SK-N-SH treated with all-trans-retinoic acid at 6 μM for 48 hours (cell line): ENCODE measurements around the gene ULK1.

ENCODE experiments used
- ARNTL ChIP-seq: fragments of 450-650 bp; formaldehyde crosslinking; IDR thresholded peaks from 2 replicates; pipeline ENCODE4 v1.5.0; 2020; ENCODE audit warnings: low read depth, mild to moderate bottlenecking, moderate library complexity, borderline replicate concordance
- CSDC2 ChIP-seq: fragments of 250-450 bp; sonication (Bioruptor Pico); IDR thresholded peaks from 2 replicates; pipeline ENCODE4 v1.5.0; 2020; ENCODE audit warnings: mild to moderate bottlenecking, moderate library complexity
- ESRRG ChIP-seq: fragments of 250-450 bp; sonication (Bioruptor Pico); IDR thresholded peaks from 2 replicates; pipeline ENCODE4 v1.6.1; 2021; ENCODE audit warnings: mild to moderate bottlenecking
- GLIS3 ChIP-seq: fragments of 250-450 bp; sonication (Bioruptor Pico); IDR thresholded peaks from 2 replicates; pipeline ENCODE4 v1.5.0; 2020; ENCODE audit warnings: mild to moderate bottlenecking, moderate library complexity
- PPARA ChIP-seq: fragments of 250-450 bp; sonication (Bioruptor Pico); IDR thresholded peaks from 2 replicates; pipeline ENCODE4 v1.5.0; 2020; ENCODE audit warnings: mild to moderate bottlenecking, borderline replicate concordance
- TSHZ2 ChIP-seq: fragments of 250-450 bp; sonication (Bioruptor Pico); IDR thresholded peaks from 2 replicates; pipeline ENCODE4 v1.5.0; 2020; ENCODE audit warnings: mild to moderate bottlenecking, moderate library complexity
- ZFP3 ChIP-seq: fragments of 250-450 bp; sonication (Bioruptor Pico); IDR thresholded peaks from 2 replicates; pipeline ENCODE4 v1.5.0; 2020; ENCODE audit warnings: mild to moderate bottlenecking, moderate library complexity
- ZFP30 ChIP-seq: fragments of 450-650 bp; formaldehyde crosslinking; IDR thresholded peaks from 2 replicates; pipeline ENCODE4 v1.5.0; 2022; ENCODE audit warnings: mild to moderate bottlenecking, moderate library complexity
- ZNF565 ChIP-seq: fragments of 450-650 bp; formaldehyde crosslinking; conservative IDR thresholded peaks from 2 replicates; pipeline ENCODE4 v1.5.0; 2020; ENCODE audit warnings: low read depth, mild to moderate bottlenecking, moderate library complexity
- TF ChIP-seq, protein P1 (sequence below): fragments of 250-450 bp; sonication (Bioruptor Pico); IDR thresholded peaks from 2 replicates; pipeline ENCODE4 v1.5.1; 2020; ENCODE audit warnings: low read depth, mild to moderate bottlenecking, moderate library complexity

GRCh38 chr12:131896080-131896810, 1.8 kb downstream of the ULK1 start:
- TF ChIP-seq ZFP30 (CRISPR knock-in tag) (no peak), ZNF565 (CRISPR knock-in tag) (no peak), TSHZ2 (no peak), CSDC2 (CRISPR knock-in tag) (no peak), ESRRG (CRISPR knock-in tag) (no peak), ZFP3 (CRISPR knock-in tag) (no peak), ARNTL (no peak), GLIS3 (CRISPR knock-in tag) (no peak), PPARA (no peak)
- TF ChIP-seq, protein P1, sequence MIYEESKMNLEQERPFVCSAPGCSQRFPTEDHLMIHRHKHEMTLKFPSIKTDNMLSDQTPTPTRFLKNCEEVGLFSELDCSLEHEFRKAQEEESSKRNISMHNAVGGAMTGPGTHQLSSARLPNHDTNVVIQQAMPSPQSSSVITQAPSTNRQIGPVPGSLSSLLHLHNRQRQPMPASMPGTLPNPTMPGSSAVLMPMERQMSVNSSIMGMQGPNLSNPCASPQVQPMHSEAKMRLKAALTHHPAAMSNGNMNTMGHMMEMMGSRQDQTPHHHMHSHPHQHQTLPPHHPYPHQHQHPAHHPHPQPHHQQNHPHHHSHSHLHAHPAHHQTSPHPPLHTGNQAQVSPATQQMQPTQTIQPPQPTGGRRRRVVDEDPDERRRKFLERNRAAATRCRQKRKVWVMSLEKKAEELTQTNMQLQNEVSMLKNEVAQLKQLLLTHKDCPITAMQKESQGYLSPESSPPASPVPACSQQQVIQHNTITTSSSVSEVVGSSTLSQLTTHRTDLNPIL = no peak
